KMS-11 (cell line): ENCODE data around the gene APOOL.

Experiments
- H2AFZ ChIP-seq: fragments of 200-600 bp; sonication (generic); 2 replicates; pipeline ENCODE4 v1.6.1; 2016; ENCODE audit warnings: antibody characterized with exemption, mixed run types, low read depth
- H3K27ac ChIP-seq: fragments of 200-600 bp; sonication (generic); 2 replicates; pipeline ENCODE4 v1.6.1; 2016; ENCODE audit warnings: mild to moderate bottlenecking, mixed run types
- H3K27me3 ChIP-seq: fragments of 200-600 bp; sonication (generic); 2 replicates; pipeline ENCODE4 v1.6.1; 2017; ENCODE audit warnings: mild to moderate bottlenecking, low read depth, mixed run types, moderate library complexity; ENCODE audit not compliant: insufficient read depth
- H3K36me3 ChIP-seq: fragments of 200-600 bp; sonication (generic); 2 replicates; pipeline ENCODE4 v1.6.1; 2017; ENCODE audit warnings: mild to moderate bottlenecking, mixed run types; ENCODE audit not compliant: insufficient read depth
- H3K4me1 ChIP-seq: fragments of 200-600 bp; sonication (generic); 2 replicates; pipeline ENCODE4 v1.6.1; 2016; ENCODE audit warnings: mild to moderate bottlenecking, low read depth, mixed run types; ENCODE audit not compliant: poor library complexity, severe bottlenecking
- H3K4me2 ChIP-seq: fragments of 200-600 bp; sonication (generic); 2 replicates; pipeline ENCODE4 v1.7.0; 2016; ENCODE audit warnings: mild to moderate bottlenecking, mixed run types
- H3K4me3 ChIP-seq: fragments of 200-600 bp; sonication (generic); IDR thresholded peaks from 2 replicates; pipeline ENCODE4 v1.6.1; 2017; ENCODE audit warnings: low read depth, low read length, mixed read lengths; ENCODE audit not compliant: insufficient read depth
- H3K79me2 ChIP-seq: fragments of 200-600 bp; sonication (generic); 2 replicates; pipeline ENCODE4 v1.6.1; 2016; ENCODE audit warnings: low read depth, mixed run types; ENCODE audit not compliant: insufficient read depth
- H3K9ac ChIP-seq: fragments of 200-600 bp; sonication (generic); 2 replicates; pipeline ENCODE4 v1.6.1; 2016; ENCODE audit warnings: mild to moderate bottlenecking, mixed run types
- H4K20me1 ChIP-seq: fragments of 200-600 bp; sonication (generic); 2 replicates; pipeline ENCODE4 v1.6.1; 2016; ENCODE audit warnings: mild to moderate bottlenecking, mixed run types; ENCODE audit not compliant: insufficient read depth
- TF ChIP-seq, protein P1 (sequence below): fragments of 200-600 bp; sonication (generic); conservative IDR thresholded peaks from 2 replicates; pipeline ENCODE4 v1.6.1; 2017; ENCODE audit warnings: low read depth, mild to moderate bottlenecking, antibody characterized with exemption, low read length, moderate library complexity, mixed read lengths

APOOL gene

DNA sequence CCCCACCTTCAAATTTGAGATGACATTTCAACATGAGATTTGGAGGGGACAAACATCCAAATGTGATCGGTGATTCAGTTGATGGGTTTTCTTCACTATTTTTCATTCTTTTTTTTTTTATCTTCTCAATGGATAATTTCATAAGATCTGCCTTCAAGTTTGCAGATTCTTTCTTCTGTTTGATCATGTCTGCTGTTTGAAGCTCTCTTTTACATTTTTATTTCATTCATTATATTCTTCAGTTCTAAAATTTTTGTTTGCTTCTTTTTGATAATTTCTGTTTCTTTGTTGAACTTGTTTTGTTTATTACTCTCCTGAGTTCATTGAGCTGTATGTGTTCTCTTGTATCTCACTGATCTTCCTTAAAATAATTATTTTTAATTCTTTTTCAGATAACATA lies 14.8 kb downstream of the APOOL start:
- Histone ChIP-seq H3K4me2 (no peak overlapping the region), H3K9ac (no peak overlapping the region), H3K27ac (no peak overlapping the region), H3K79me2 (no peaks in the 10 kb centered on the region), H3K4me3 (no peak overlapping the region), H3K27me3 (no peaks in the 10 kb centered on the region), H3K4me1 (no peaks in the 10 kb centered on the region), H2AFZ (no peak overlapping the region), H3K36me3 (no peaks in the 10 kb centered on the region), H4K20me1 (no peaks in the 10 kb centered on the region)
- TF ChIP-seq, protein P1, sequence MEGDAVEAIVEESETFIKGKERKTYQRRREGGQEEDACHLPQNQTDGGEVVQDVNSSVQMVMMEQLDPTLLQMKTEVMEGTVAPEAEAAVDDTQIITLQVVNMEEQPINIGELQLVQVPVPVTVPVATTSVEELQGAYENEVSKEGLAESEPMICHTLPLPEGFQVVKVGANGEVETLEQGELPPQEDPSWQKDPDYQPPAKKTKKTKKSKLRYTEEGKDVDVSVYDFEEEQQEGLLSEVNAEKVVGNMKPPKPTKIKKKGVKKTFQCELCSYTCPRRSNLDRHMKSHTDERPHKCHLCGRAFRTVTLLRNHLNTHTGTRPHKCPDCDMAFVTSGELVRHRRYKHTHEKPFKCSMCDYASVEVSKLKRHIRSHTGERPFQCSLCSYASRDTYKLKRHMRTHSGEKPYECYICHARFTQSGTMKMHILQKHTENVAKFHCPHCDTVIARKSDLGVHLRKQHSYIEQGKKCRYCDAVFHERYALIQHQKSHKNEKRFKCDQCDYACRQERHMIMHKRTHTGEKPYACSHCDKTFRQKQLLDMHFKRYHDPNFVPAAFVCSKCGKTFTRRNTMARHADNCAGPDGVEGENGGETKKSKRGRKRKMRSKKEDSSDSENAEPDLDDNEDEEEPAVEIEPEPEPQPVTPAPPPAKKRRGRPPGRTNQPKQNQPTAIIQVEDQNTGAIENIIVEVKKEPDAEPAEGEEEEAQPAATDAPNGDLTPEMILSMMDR = no peak

DNA sequence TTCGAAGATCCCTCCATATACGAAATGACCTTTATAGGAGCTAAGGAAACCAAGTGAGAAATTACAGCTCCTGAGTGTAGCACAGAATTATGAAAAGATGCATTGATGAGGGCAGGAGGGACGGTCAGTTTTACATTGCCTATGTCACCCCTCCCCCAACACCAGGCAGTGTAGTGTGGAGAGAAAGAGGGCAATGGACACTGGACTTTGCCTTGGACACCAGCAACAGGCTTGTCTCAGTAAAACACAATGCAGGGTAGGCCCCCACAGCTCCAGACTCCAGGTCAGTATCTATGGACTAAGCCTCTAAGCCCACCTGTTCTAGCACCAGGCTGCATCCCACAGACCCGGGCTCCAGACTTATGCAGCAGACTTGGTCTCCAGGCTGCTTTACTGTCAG lies 16.5 kb downstream of the APOOL start:
- Histone ChIP-seq H3K79me2 (no peaks in the 10 kb centered on the region), H3K9ac (no peak overlapping the region), H3K4me1 (no peaks in the 10 kb centered on the region), H3K4me2 (no peak overlapping the region), H3K4me3 (no peak overlapping the region), H3K27ac (no peak overlapping the region), H4K20me1 (no peaks in the 10 kb centered on the region), H3K27me3 (no peaks in the 10 kb centered on the region), H3K36me3 (no peaks in the 10 kb centered on the region), H2AFZ (no peak overlapping the region)
- TF ChIP-seq, protein P1 = no peak

DNA sequence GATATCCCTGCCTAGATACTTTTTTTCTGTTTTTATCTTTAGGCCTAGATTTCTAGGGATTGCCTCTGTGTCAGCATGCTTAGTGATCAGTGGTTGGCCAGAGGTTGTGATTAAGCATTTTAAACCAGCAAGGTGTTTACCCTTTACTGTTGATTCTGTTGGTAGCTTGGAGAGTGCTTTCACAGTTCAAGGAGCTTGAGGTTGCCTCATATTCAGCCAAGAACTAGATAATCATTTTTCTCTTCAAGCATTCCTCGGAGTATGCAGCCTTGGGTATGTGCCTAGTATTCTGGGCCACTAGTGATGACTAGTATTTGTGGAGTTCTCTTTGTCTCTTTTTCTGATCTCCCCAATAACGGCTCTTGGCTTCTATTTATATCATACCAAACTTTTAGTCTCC lies 20.4 kb downstream of the APOOL start:
- TF ChIP-seq, protein P1 = no peak
- Histone ChIP-seq H2AFZ (no peak overlapping the region), H3K27me3 (no peaks in the 10 kb centered on the region), H3K36me3 (no peaks in the 10 kb centered on the region), H3K4me2 (no peak overlapping the region), H3K79me2 (no peaks in the 10 kb centered on the region), H3K9ac (no peak overlapping the region), H3K4me3 (no peak overlapping the region), H3K4me1 (no peaks in the 10 kb centered on the region), H4K20me1 (no peaks in the 10 kb centered on the region), H3K27ac (no peak overlapping the region)

DNA sequence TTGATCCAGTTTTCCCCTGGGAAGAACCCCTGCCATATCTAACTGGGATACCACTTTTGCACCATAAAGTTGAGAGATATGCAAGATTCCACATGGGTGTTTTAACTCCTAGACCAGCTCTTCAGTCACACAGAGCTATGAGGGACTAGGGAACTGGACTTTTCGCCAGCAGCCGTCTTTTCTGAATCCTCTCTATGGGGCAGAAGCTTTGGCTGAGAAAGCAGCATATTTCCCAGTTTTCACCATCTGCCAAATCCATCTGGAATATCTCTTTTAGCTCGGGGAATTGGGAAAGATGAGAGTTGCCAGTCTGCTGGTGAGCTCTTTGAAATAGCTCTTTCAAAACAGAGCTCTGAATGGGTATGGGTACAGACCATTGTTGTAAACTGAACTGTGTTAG lies 20.9 kb downstream of the APOOL start:
- no peak overlapping the region for H3K27ac ChIP-seq
- H3K4me1 ChIP-seq = no peaks in the 10 kb centered on the region
- H3K36me3 ChIP-seq = no peaks in the 10 kb centered on the region
- no peak overlapping the region for H3K4me2 ChIP-seq
- H3K27me3 ChIP-seq = no peaks in the 10 kb centered on the region
- no peak overlapping the region for H3K4me3 ChIP-seq
- H3K9ac ChIP-seq = no peak overlapping the region
- no peaks in the 10 kb centered on the region for H4K20me1 ChIP-seq
- H2AFZ ChIP-seq = no peak overlapping the region
- H3K79me2 ChIP-seq = no peaks in the 10 kb centered on the region
- TF ChIP-seq, protein P1 = no peak

DNA sequence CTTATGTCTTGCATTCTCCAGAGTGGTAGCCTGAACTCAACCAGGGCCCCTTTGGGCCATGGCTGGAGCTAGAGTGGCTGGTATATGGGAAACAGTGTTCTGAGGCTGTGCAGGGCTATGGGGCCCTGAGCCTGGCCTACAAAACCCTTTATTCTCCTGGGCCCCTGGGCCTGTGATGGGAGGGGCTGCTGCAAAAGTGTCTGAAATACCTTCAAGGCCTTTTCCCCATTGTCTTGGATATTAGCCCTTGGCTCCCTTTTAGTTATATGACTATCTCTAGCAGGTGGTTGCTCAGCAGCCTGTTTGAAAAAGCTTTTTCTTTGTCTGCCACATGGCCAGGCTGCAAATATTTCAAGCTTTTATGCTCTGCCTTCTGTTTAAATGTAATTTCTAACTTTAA lies 22.5 kb downstream of the APOOL start:
- H4K20me1 ChIP-seq = no peaks in the 10 kb centered on the region
- peaks cover 8% of the 10 kb centered on the region for H3K4me1 ChIP-seq
- no peak overlapping the region for H3K9ac ChIP-seq
- H3K27me3 ChIP-seq = no peaks in the 10 kb centered on the region
- no peak overlapping the region for H3K4me3 ChIP-seq
- H2AFZ ChIP-seq = no peak overlapping the region
- TF ChIP-seq, protein P1 = no peak
- H3K27ac ChIP-seq = no peak overlapping the region
- H3K4me2 ChIP-seq = no peak overlapping the region
- no peaks in the 10 kb centered on the region for H3K79me2 ChIP-seq
- H3K36me3 ChIP-seq = no peaks in the 10 kb centered on the region
